Endothelial cell (in vitro differentiated cells): ENCODE measurements around the gene NOX5. TPM values are rescaled to one million over a fixed set of nuclear protein-coding genes. Genes with fewer than 3 reads are reported as not detected.

Experiments used
- DNase-seq: peaks from one replicate; pipeline ENCODE4 v3.0.0; 2021; ENCODE audit warnings: low spot score
- H3K27ac Mint-ChIP-seq: one replicate; pipeline ENCODE4 v1.8.0; 2021; ENCODE audit warnings: mixed read lengths, inconsistent platforms; ENCODE audit not compliant: unreplicated experiment
- H3K27me3 Mint-ChIP-seq: one replicate; pipeline ENCODE4 v1.8.0; 2021; ENCODE audit warnings: mild to moderate bottlenecking, moderate library complexity, mixed read lengths, inconsistent platforms; ENCODE audit not compliant: unreplicated experiment
- H3K36me3 Mint-ChIP-seq: one replicate; pipeline ENCODE4 v1.8.0; 2021; ENCODE audit warnings: mild to moderate bottlenecking, low read depth, mixed read lengths, inconsistent platforms; ENCODE audit not compliant: unreplicated experiment
- H3K4me1 Mint-ChIP-seq: one replicate; pipeline ENCODE4 v1.8.0; 2021; ENCODE audit warnings: mild to moderate bottlenecking, mixed read lengths, inconsistent platforms; ENCODE audit not compliant: unreplicated experiment
- H3K4me3 Mint-ChIP-seq: one replicate; pipeline ENCODE4 v1.8.0; 2021; ENCODE audit warnings: mild to moderate bottlenecking, mixed read lengths, inconsistent platforms; ENCODE audit not compliant: unreplicated experiment
- H3K9me3 Mint-ChIP-seq: one replicate; pipeline ENCODE4 v1.8.0; 2021; ENCODE audit warnings: mixed read lengths, inconsistent platforms; ENCODE audit not compliant: unreplicated experiment
- CTCF ChIP-seq: fragments of 200-600 bp; sonication (generic); IDR thresholded peaks from one replicate; pipeline ENCODE4 v1.5.0; 2021; ENCODE audit warnings: antibody characterized with exemption; ENCODE audit not compliant: unreplicated experiment
- total RNA-seq: library from RNA; stranded (reverse); fragmentation: NEBNext Ultra II Directional; extraction: Animal tissue kit (Norgen Biotek cat#: 25700); gene quantifications from one replicate; pipeline ENCODE4 v1.2.1, GENCODE V29; 2021; ENCODE audit not compliant: unreplicated experiment

NOX5 gene
- total RNA-seq, 1 donor from 2014 or later: not detected

GRCh38 chr15:69093614-69094013, 79.1 kb downstream of the NOX5 start:
- H3K4me3 Mint-ChIP-seq: no peak overlapping the region
- no peak overlapping the region for H3K27ac Mint-ChIP-seq
- H3K9me3 Mint-ChIP-seq: no peaks in the 10 kb centered on the region
- DNase-seq: no peak
- no peaks in the 10 kb centered on the region for H3K36me3 Mint-ChIP-seq
- H3K4me1 Mint-ChIP-seq: peaks cover 14% of the 10 kb centered on the region
- TF ChIP-seq CTCF: no peak
- H3K27me3 Mint-ChIP-seq: peaks cover 7% of the 10 kb centered on the region

GRCh38 chr15:69094124-69094921, 79.8 kb downstream of the NOX5 start:
- no peaks in the 10 kb centered on the region for H3K9me3 Mint-ChIP-seq
- no peaks in the 10 kb centered on the region for H3K36me3 Mint-ChIP-seq
- TF ChIP-seq CTCF: no peak
- H3K4me3 Mint-ChIP-seq: no peak overlapping the region
- no peak overlapping the region for H3K27ac Mint-ChIP-seq
- peaks cover 10% of the 10 kb centered on the region for H3K4me1 Mint-ChIP-seq
- H3K27me3 Mint-ChIP-seq: peaks cover 7% of the 10 kb centered on the region
- no peak for DNase-seq

- H3K4me1 Mint-ChIP-seq: peaks cover 7% of the 10 kb centered on the region
- peaks cover 7% of the 10 kb centered on the region for H3K27me3 Mint-ChIP-seq
- H3K36me3 Mint-ChIP-seq: no peaks in the 10 kb centered on the region
- DNase-seq: no peak
- H3K4me3 Mint-ChIP-seq: no peak overlapping the region
- H3K9me3 Mint-ChIP-seq: no peaks in the 10 kb centered on the region
- no peak for TF ChIP-seq CTCF
- no peak overlapping the region for H3K27ac Mint-ChIP-seq
These were observed 80.8 kb downstream of the NOX5 start for GRCh38 chr15:69095274-69095673.

GRCh38 chr15:69096196-69096595, 81.7 kb downstream of the NOX5 start:
- Mint-ChIP-seq H3K4me1 (peaks cover 7% of the 10 kb centered on the region), H3K27me3 (peaks cover 6% of the 10 kb centered on the region), H3K4me3 (no peak overlapping the region), H3K27ac (no peak overlapping the region), H3K36me3 (no peaks in the 10 kb centered on the region), H3K9me3 (no peaks in the 10 kb centered on the region)
- DNase-seq: no peak
- TF ChIP-seq CTCF: no peak

GRCh38 chr15:69096626-69097025, 82.1 kb downstream of the NOX5 start:
- Mint-ChIP-seq H3K4me3 (no peak overlapping the region), H3K4me1 (peaks cover 7% of the 10 kb centered on the region), H3K9me3 (no peaks in the 10 kb centered on the region), H3K27me3 (peaks cover 6% of the 10 kb centered on the region), H3K36me3 (no peaks in the 10 kb centered on the region), H3K27ac (no peak overlapping the region)
- no peak for TF ChIP-seq CTCF
- no peak for DNase-seq
